GM12878 (cell line): ENCODE measurements around the gene COG2. TPM values are rescaled to one million over a fixed set of nuclear protein-coding genes. Genes with fewer than 3 reads are reported as not detected.

ENCODE experiments used
- ATAC-seq: fragments of 200-7000 bp; cut with Tn5 transposase; 3 replicates; pipeline ENCODE4 v1.9.1; 2020; ENCODE audit warnings: mild to moderate bottlenecking, moderate library complexity
- BruUV-seq: library from RNA; stranded (reverse); fragments of 400-500 nt; replicated peaks from 2 replicates; lab custom pipeline; 2021; lab: Mats Ljungman, UMichigan
- CTCF ChIA-PET: fragments of 300-600 bp; sonication (Branson Sonifier 250); formaldehyde crosslinking; extraction: SDS; loops from one replicate; lab custom pipeline; 2021; ENCODE audit warnings: inconsistent platforms; lab: Yijun Ruan, JAX
- POLR2A ChIA-PET: fragments of 350-600 bp; formaldehyde crosslinking; extraction: SDS; loops from one replicate; lab custom pipeline; 2021; ENCODE audit warnings: inconsistent platforms; lab: Charles Lee
- RAD21 ChIA-PET: fragments of 300-600 bp; sonication (Branson Sonifier 250); formaldehyde crosslinking; loops from one replicate; lab custom pipeline; 2023; ENCODE audit warnings: antibody characterized with exemption; ENCODE audit not compliant: unreplicated experiment; lab: Charles Lee
- SMC1A ChIA-PET: fragments of 300-600 bp; sonication (Branson Sonifier 250); formaldehyde crosslinking; loops from one replicate; lab custom pipeline; 2023; ENCODE audit not compliant: unreplicated experiment, uncharacterized antibody; lab: Charles Lee
- DNase-seq: peaks from one replicate; pipeline ENCODE4 v3.0.0-alpha.2; 2011; ENCODE audit warnings: low read depth, low spot score
- FAIRE-seq: peaks from 3 replicates; lab custom pipeline; 2011; peaks lifted over from hg19 to GRCh38; lab: Jason Lieb, UNC
- H2AFZ ChIP-seq: 2 replicates; pipeline ENCODE4 v1.6.0; 2011; ENCODE audit warnings: low read depth, low read length, control low read depth; ENCODE audit not compliant: control insufficient read depth
- H3K27ac ChIP-seq: 2 replicates; pipeline ENCODE4 v1.5.1; 2011; ENCODE audit warnings: control low read depth; ENCODE audit not compliant: control insufficient read depth, insufficient read depth
- H3K27me3 ChIP-seq, 2 experiments: replicated peaks in 1 of 2; 2 replicates each; pipeline versions ENCODE4 v1.6.0 to v1.6.1; 2011; ENCODE audit warnings: low read length in 1 of 2; ENCODE audit not compliant: control insufficient read depth in 2 of 2, insufficient read depth in 2 of 2
- H3K36me3 ChIP-seq, 2 experiments: 2 replicates each; pipeline ENCODE4 v1.5.1; 2011; ENCODE audit warnings: low read length in 1 of 2; ENCODE audit not compliant: control insufficient read depth in 2 of 2, insufficient read depth in 2 of 2
- H3K4me1 ChIP-seq: 2 replicates; pipeline ENCODE4 v1.6.1; 2011; ENCODE audit warnings: mild to moderate bottlenecking, low read length, moderate library complexity, mixed read lengths; ENCODE audit not compliant: control insufficient read depth, insufficient read depth
- H3K4me2 ChIP-seq: 2 replicates; pipeline ENCODE4 v1.6.0; 2011; ENCODE audit warnings: control low read depth; ENCODE audit not compliant: control insufficient read depth, insufficient read depth
- H3K4me3 ChIP-seq: fragments of 200-600 bp; sonication (generic); 2 replicates; pipeline ENCODE4 v1.5.1; 2016
- H3K79me2 ChIP-seq: 2 replicates; pipeline ENCODE4 v1.6.0; 2011; ENCODE audit warnings: low read length; ENCODE audit not compliant: control insufficient read depth, insufficient read depth
- H3K9ac ChIP-seq: 2 replicates; pipeline ENCODE4 v1.8.0; 2011; ENCODE audit warnings: low read length, control low read depth, mixed read lengths; ENCODE audit not compliant: control insufficient read depth, insufficient read depth
- H3K9me3 ChIP-seq: replicated peaks from 3 replicates; pipeline ENCODE4 v1.5.1; 2011; ENCODE audit warnings: mild to moderate bottlenecking, low read length; ENCODE audit not compliant: control insufficient read depth, insufficient read depth
- H4K20me1 ChIP-seq: 2 replicates; pipeline ENCODE4 v1.6.0; 2011; ENCODE audit not compliant: control insufficient read depth, insufficient read depth
- CHD1 ChIP-seq: IDR thresholded peaks from 2 replicates; pipeline ENCODE4 v1.6.1; 2012; ENCODE audit warnings: low read depth, low read length, improper control_type of control experiment
- DPF2 ChIP-seq: fragments of 450-650 bp; IDR thresholded peaks from 2 replicates; pipeline ENCODE4 v1.6.1; 2017; ENCODE audit warnings: mild to moderate bottlenecking
- LARP7 ChIP-seq: fragments of 450-650 bp; IDR thresholded peaks from 2 replicates; pipeline ENCODE4 v1.6.1; 2017; ENCODE audit warnings: mild to moderate bottlenecking
- MYC ChIP-seq: IDR thresholded peaks from 2 replicates; pipeline ENCODE4 v1.6.1; 2011; ENCODE audit warnings: mild to moderate bottlenecking, low read length, moderate library complexity, inconsistent platforms; ENCODE audit not compliant: insufficient read depth, insufficient replicate concordance, insufficient read length, severe bottlenecking
- RFX5 ChIP-seq: IDR thresholded peaks from 2 replicates; pipeline ENCODE4 v1.6.1; 2011; ENCODE audit warnings: low read depth, low read length, improper control_type of control experiment
- WGBS: methylation state at CpG from one replicate; pipeline ENCODE4 v1.1.6; 2016; ENCODE audit warnings: low lambda C conversion rate; ENCODE audit not compliant: insufficient replicate concordance, insufficient coverage; ENCODE audit errors: missing lambda C conversion rate; 5-methylcytosine and 5-hydroxymethylcytosine counted together
- in situ Hi-C: fragments of 300-500 bp; cut with MboI; formaldehyde crosslinking; loops from 9 replicates; pipeline ENCODE4 v1.14.3; 2018; ENCODE audit warnings: mixed read lengths
- intact Hi-C: fragments of 100-400 bp; cut with micrococcal nuclease; formaldehyde crosslinking; loops from one replicate; pipeline ENCODE4 v1.14.2; 2022; ENCODE audit not compliant: unreplicated experiment
- polyA plus RNA-seq, 11 experiments: library from polyadenylated mRNA; depleted of rRNA in 4 of 11; unstranded in 6 of 11; stranded (reverse) in 5 of 11; fragments of >200 nt; fragmentation: Nextera tagmentation in 4 of 11; fragmentation: Illumina TruSeq in 1 of 11; extraction: Ambion mirVana in 4 of 11; extraction: Trizol in 1 of 11; gene quantifications; 1 replicate in 1 of 11; 2 replicates in 10 of 11; pipeline versions ENCODE4 v1.2.1 to v1.2.3, GENCODE V29; 2011 to 2016; ENCODE audit warnings: inconsistent platforms in 2 of 11, missing spikeins in 2 of 11, low read depth in 1 of 11
- total RNA-seq, 4 experiments: library from RNA; depleted of rRNA in 3 of 4; stranded (reverse); fragments of >200 nt in 3 of 4; fragmentation: Illumina TruSeq in 1 of 4; extraction: Trizol in 1 of 4; gene quantifications; 2 replicates each; pipeline versions ENCODE4 v1.2.1 to v1.2.3, GENCODE V29; 2013 to 2021
- TF ChIP-seq, protein P1 (sequence below): IDR thresholded peaks from 2 replicates; pipeline ENCODE4 v1.6.1; 2011; ENCODE audit warnings: low read depth, mild to moderate bottlenecking, low read length, moderate library complexity, borderline replicate concordance; ENCODE audit errors: extremely low read depth
- TF ChIP-seq, protein P2 (sequence below): fragments of 450-650 bp; IDR thresholded peaks from 2 replicates; pipeline ENCODE4 v1.6.1; 2016; ENCODE audit warnings: mild to moderate bottlenecking, moderate library complexity, borderline replicate concordance

The COG2 gene
- total and polyA plus RNA-seq, 10 of the 15 experiments (the other 5 are each of a cell fraction or from before 2014, with no cell fraction given), result 15.0 to 31.5 (median 28.3) TPM

DNA sequence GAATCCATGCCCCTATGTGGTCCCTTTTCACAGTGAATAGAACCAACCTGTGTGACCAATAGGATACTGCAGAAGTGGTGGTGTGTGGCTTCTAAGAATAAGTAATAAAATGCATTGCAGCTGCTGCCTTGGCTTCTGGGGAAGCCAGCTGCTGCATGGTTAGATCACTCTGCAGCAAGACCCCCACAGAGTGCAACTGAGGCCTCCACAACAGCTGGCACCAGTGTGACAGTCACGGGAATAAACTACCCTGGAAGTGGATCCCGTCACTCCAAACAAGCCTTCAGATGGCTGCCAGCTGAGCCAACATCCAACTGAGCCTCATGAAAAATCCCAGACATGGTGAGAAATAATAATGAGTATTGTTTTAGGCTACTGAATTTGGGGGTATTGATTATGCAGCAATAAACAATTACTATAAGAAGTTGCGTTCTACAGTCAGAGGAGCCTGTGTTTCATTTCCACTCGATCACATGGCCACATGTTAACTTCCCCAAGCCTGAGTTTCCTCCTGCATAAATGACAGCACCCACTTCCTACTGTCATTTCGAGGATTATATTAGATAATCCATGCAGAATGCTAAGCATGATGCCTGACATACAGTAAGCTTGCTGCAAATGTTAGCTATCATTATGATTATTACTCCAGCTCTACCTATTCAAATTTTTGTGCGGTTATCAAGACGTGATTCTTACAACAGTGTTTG, 20.8 kb upstream of the COG2 start:
- POLR2A ChIA-PET, result no interaction called here
- DNase-seq (no peak), ATAC-seq (no peak), FAIRE-seq (no peak)
- Histone ChIP-seq H3K4me1 (no peaks in the 10 kb centered on the region), H3K9me3 (no peaks in the 10 kb centered on the region), H3K9ac (no peak overlapping the region), H4K20me1 (no peaks in the 10 kb centered on the region), H3K79me2 (no peaks in the 10 kb centered on the region), H3K4me2 (no peak overlapping the region), H2AFZ (no peak overlapping the region), H3K27ac (no peak overlapping the region), H3K27me3 (no peaks in the 10 kb centered on the region; a peak in 2 of 4 replicates), H3K4me3 (no peak overlapping the region), H3K36me3 (no peaks in the 10 kb centered on the region)
- CTCF ChIA-PET, result no interaction called here
- in situ Hi-C loops (no loop called here), intact Hi-C loops (no loop called here)
- TF ChIP-seq MYC, result no peak
- TF ChIP-seq, protein P1, sequence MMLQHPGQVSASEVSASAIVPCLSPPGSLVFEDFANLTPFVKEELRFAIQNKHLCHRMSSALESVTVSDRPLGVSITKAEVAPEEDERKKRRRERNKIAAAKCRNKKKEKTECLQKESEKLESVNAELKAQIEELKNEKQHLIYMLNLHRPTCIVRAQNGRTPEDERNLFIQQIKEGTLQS, result no peak
- TF ChIP-seq, protein P2, sequence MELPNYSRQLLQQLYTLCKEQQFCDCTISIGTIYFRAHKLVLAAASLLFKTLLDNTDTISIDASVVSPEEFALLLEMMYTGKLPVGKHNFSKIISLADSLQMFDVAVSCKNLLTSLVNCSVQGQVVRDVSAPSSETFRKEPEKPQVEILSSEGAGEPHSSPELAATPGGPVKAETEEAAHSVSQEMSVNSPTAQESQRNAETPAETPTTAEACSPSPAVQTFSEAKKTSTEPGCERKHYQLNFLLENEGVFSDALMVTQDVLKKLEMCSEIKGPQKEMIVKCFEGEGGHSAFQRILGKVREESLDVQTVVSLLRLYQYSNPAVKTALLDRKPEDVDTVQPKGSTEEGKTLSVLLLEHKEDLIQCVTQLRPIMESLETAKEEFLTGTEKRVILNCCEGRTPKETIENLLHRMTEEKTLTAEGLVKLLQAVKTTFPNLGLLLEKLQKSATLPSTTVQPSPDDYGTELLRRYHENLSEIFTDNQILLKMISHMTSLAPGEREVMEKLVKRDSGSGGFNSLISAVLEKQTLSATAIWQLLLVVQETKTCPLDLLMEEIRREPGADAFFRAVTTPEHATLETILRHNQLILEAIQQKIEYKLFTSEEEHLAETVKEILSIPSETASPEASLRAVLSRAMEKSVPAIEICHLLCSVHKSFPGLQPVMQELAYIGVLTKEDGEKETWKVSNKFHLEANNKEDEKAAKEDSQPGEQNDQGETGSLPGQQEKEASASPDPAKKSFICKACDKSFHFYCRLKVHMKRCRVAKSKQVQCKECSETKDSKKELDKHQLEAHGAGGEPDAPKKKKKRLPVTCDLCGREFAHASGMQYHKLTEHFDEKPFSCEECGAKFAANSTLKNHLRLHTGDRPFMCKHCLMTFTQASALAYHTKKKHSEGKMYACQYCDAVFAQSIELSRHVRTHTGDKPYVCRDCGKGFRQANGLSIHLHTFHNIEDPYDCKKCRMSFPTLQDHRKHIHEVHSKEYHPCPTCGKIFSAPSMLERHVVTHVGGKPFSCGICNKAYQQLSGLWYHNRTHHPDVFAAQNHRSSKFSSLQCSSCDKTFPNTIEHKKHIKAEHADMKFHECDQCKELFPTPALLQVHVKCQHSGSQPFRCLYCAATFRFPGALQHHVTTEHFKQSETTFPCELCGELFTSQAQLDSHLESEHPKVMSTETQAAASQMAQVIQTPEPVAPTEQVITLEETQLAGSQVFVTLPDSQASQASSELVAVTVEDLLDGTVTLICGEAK, result no peak
- no peak for TF ChIP-seq RFX5
- TF ChIP-seq CHD1, result no peak
- no peak for TF ChIP-seq LARP7
- no peak for TF ChIP-seq DPF2
- RAD21 ChIA-PET, result no interaction called here
- no TSS peak for BruUV-seq
- SMC1A ChIA-PET, result no interaction called here
- 40% methylated on average over 7 of the region's 7 CpGs for WGBS
